NCI-H2081 treated with DMSO at 0.1 percent for 48 hours (cell line): ENCODE measurements around the gene CYP4F8.
"Not testable (repeated sequence)": the region's sequence is repeated elsewhere in the genome, so short reads cannot be mapped to it uniquely, and the experiment has no call there.

Experiments used
- DNase-seq: peaks from one replicate; lab custom pipeline; 2025; lab: John Stamatoyannopoulos, UW

CYP4F8 gene

GRCh38 chr19:15644816-15645215 lies 29.8 kb downstream of the CYP4F8 start:
- no peak for DNase-seq

DNA sequence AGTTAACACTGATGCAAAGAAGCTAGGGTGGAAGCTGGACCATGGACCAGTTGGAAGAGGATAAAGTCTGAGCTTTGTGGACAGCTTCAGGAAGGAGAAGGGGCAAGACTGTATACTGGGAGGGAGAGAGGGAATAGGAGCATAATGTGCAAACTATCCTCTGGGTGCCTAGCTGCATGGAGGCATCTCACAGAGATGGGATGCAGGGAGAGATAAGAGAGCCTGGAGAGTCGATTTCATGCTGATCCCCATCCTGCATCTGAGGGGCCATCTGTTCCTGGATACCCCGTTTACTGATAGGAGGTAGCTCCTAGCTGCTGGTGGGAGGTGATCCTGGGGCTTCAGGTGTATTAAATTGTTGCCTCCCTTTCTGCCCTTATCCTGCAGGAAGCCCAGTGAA lies 34.5 kb downstream of the CYP4F8 start:
- DNase-seq = no peak

DNA sequence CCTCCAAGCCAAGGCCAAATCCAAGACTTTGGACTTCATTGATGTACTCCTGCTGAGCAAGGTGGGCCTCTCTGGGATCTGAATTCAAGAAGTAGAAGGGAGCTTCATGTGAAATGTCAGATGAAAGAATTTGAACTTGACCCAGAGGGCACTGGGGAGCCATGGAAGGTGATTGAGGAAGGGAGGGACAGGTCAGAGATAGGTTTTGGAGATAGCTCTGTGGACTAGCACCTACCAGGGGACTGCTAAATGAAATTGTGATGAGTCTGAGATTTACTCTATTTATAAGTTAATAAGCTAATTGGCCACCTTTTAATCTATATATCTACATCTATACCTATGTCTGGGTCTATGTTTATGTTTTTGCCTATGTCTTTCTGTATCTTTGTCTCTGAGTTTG lies 35.1 kb downstream of the CYP4F8 start:
- not testable (repeated sequence) for DNase-seq

GRCh38 chr19:15651791-15652190 lies 36.8 kb downstream of the CYP4F8 start:
- DNase-seq = no peak

DNA sequence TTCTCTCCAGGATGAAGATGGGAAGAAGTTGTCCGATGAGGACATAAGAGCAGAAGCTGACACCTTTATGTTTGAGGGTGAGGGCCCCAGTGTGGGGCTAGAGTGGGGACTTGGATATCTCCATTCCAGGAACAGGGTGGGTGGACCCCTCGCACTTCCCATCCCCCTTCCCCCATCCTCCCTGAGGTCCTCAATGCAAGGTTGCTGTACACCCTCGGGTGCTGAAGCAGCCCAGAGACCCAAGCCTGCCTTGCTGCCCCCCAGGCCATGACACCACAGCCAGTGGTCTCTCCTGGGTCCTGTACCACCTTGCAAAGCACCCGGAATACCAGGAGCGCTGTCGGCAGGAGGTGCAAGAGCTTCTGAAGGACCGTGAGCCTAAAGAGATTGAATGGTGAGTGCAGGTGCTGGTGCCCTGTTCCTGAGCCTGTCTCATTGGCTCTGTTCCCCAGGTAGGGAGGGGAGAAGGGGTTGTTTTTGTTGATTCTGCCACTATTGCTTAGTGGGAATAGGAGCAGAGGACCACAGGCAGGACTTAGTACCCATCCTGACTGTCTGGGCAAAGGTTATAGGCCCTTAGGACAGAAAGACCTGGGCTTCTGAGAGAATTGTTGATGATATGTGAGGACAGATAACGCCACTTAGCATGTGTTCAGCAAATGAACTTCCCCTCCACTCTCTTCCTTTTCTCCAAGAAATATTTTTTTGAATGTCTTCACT lies 37.7 kb downstream of the CYP4F8 start:
- no peak for DNase-seq

- no peak for DNase-seq
These were observed 41.4 kb downstream of the CYP4F8 start for GRCh38 chr19:15656467-15656866.

DNA sequence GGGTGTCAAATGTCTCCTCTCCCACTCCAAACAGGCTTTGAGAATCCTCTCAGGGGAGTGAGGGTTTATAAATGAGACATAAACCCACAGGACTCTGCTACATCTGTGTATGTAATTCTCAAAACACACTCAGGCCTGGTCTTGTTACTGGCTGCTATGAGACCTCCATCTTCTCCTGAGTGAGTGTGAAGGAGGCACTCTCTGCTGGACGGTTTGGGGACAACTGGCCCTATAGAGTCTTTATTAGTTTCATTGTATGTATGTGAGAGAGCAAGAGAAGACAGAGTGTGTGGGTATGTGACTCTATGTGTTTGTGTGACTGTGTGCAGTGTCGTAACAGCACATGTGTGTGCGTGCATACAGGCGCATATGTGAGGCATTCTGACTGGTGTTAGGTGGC lies 48.2 kb downstream of the CYP4F8 start:
- no peak for DNase-seq

DNA sequence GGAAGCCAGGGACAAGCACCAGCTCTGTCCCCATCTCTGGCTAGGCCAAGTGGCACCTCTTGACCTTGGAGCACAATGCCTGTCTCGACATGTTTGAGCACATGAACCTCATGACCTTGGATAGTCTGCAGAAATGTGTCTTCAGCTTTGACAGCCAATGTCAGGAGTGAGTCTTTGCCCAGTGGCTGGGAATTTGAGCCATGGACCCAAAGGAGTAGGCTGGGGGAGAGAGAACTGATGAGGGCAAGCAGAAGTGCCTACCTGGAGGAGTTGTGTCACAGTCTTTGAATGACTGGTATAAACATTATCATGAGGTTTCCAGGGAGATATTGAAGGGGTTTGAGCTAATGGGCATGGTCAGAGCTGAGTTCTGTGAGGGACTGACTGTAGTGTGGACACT lies 51.2 kb downstream of the CYP4F8 start:
- DNase-seq = no peak

DNA sequence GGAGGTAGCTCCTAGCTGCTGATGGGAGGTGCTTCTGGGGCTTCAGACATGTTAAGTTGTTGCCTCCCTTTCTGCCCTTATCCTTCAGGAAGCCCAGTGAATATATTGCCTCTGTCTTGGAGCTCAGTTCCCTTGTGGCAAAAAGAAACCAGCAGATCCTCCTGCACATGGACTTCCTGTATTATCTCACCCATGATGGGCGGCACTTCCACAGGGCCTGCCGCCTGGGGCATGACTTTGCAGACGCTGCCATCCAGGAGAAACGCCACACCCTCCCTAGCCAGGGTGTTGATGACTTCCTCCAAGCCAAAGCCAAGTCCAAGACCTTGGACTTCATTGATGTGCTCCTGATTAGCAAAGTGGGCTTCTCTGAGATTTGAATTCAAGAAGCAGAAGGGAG lies 51.9 kb downstream of the CYP4F8 start:
- no peak for DNase-seq

DNA sequence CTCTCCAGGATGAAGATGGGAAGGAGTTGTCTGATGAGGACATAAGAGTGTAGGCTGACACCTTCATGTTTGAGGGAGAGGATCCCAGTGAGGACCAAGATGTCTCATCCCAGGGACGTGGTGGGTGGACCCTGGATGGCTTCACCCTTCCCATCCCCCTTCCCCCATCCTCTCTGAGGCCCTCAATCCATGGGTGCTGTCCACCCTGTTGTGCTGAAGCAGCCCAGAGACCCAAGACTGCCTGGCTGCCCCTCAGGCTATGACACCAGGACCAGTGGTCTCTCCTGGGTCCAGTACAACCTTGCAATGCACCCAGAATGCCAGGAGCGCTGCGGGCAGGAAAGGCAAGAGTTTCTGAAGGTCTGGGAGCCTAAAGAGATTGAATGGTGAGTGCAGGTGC lies 54.4 kb downstream of the CYP4F8 start:
- no peak for DNase-seq

GRCh38 chr19:15669891-15670290 lies 54.9 kb downstream of the CYP4F8 start:
- DNase-seq = no peak

DNA sequence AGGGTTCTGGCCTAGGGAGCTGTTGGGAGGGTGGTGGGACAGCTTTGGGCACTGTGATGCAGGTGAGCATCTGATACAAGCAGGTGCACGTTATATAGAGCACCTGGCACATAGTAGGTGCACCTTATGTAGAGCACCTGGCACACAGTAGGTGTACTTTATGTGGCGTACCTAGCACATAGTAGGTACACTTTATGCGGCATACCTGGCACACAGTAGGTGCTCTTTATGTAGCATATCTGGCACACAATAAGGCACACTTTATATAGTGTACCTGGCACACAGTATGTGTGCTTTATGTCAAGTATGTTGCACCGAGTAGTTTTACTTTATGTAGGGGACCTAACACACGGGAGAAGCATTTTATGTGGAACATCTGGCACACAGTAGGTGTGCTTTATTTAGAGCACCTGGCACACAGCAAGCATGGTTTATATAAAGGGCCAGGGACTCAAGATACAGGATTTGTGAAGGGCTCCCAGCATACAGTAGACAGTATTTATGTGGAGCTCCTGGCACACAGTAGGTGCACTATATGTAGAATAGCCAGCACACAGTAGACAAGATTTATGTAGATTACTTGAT lies 56.3 kb downstream of the CYP4F8 start:
- DNase-seq = no peak

- no peak for DNase-seq
These were observed 57.0 kb downstream of the CYP4F8 start for GRCh38 chr19:15671891-15672579.

GRCh38 chr19:15672580-15673175 lies 57.7 kb downstream of the CYP4F8 start, which contains the start of gene CYP4F12:
CYP4F12 (plus strand) TSS chr19:15673087; CDS start chr19:15673530, 443 bp downstream.
- DNase-seq = no peak

DNA sequence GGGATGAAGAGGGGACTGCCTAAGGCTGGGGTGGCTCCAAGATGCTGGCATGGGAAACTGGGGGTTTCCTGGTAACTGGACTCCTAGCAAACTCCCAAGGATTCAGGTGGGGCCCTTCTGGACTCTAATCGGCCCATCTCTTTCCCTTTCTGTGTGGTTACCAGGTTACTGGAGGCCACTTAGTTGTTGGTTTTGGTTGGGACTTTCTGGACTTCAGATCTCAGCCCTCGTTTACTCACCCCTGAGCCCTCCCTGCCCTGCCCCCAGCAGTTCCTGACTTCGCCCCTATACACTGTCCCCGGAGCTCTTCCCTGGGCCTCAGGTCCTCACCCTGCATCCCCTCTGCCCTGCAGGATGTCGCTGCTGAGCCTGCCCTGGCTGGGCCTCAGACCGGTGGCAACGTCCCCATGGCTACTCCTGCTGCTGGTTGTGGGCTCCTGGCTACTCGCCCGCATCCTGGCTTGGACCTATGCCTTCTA lies 58.2 kb downstream of the CYP4F8 start:
- DNase-seq = no peak

- no peak for DNase-seq
These were observed 60.5 kb downstream of the CYP4F8 start for GRCh38 chr19:15675560-15675959.

DNA sequence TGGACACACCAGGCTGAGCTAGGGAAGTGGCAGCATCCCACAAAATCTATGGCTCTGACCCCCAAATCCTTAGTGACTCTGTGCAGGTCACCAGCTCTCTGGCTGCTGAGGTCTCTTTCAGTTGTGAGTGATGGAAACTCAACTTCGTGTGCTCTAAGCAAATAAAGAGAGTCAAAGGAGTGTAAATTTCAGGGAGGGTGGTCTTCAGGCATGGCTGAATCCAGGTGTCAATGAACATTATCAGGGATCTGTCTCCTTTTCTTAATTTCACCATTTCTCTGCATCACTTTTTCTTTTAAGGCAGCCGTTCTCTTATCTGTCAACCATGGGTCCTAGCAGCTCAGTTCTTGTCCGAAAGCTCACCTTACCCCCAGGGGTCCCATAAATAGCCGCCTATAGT lies 64.1 kb downstream of the CYP4F8 start:
- DNase-seq = no peak

- DNase-seq = not testable (repeated sequence)
These were observed 64.8 kb downstream of the CYP4F8 start for GRCh38 chr19:15679865-15680264.
